Endothelial cell of umbilical vein (primary cell): ENCODE measurements around the gene PGR. TPM values are rescaled to one million over a fixed set of nuclear protein-coding genes. Genes with fewer than 3 reads are reported as not detected.

Experiments
- BruUV-seq: library from RNA; stranded (reverse); fragments of 400-500 nt; replicated peaks from 2 replicates; lab custom pipeline; 2021; lab: Mats Ljungman, UMichigan
- CTCF ChIA-PET: fragments of 300-600, 350-600 bp; sonication (Branson Sonifier 250); formaldehyde crosslinking; loops from one replicate; lab custom pipeline; 2021; ENCODE audit warnings: antibody characterized with exemption, inconsistent platforms; lab: Charles Lee
- POLR2A ChIA-PET: fragments of 300-600, 350-600 bp; sonication (Branson Sonifier 250); formaldehyde crosslinking; loops from one replicate; lab custom pipeline; 2021; ENCODE audit warnings: antibody characterized with exemption, inconsistent platforms; lab: Charles Lee
- DNase-seq: peaks from one replicate; pipeline ENCODE4 v3.0.0-alpha.2; 2011; ENCODE audit warnings: low read depth, low spot score
- FAIRE-seq: peaks from 2 replicates; lab custom pipeline; 2011; peaks lifted over from hg19 to GRCh38; lab: Jason Lieb, UNC
- H2AFZ ChIP-seq: 2 replicates; pipeline ENCODE4 v1.6.0; 2012; ENCODE audit warnings: low read depth, low read length, control low read depth, inconsistent platforms
- H3K27ac ChIP-seq: 2 replicates; pipeline ENCODE4 v1.5.1; 2011; ENCODE audit warnings: low read depth, mild to moderate bottlenecking, control low read depth, low read length, moderate library complexity; ENCODE audit not compliant: insufficient read depth
- H3K27me3 ChIP-seq, 2 experiments: 2 replicates each; pipeline versions ENCODE4 v1.6.0 to v1.6.1; 2011; ENCODE audit warnings: low read length in 2 of 2, mixed read lengths in 1 of 2; ENCODE audit not compliant: control insufficient read depth in 2 of 2, insufficient read depth in 2 of 2
- H3K36me3 ChIP-seq, 2 experiments: 2 replicates in 1 of 2; 3 replicates in 1 of 2; pipeline ENCODE4 v1.5.1; 2011; ENCODE audit warnings: low read length in 2 of 2, mild to moderate bottlenecking in 1 of 2, moderate library complexity in 1 of 2; ENCODE audit not compliant: control insufficient read depth in 2 of 2, insufficient read depth in 2 of 2; ENCODE audit errors: extremely low read depth in 1 of 2
- H3K4me1 ChIP-seq: 3 replicates; pipeline ENCODE4 v1.5.1; 2011; ENCODE audit warnings: mild to moderate bottlenecking, low read length; ENCODE audit not compliant: control insufficient read depth, insufficient read depth; ENCODE audit errors: extremely low read depth
- H3K4me2 ChIP-seq: 2 replicates; pipeline ENCODE4 v1.6.1; 2011; ENCODE audit warnings: low read length, control low read depth, mixed read lengths; ENCODE audit not compliant: insufficient read depth
- H3K4me3 ChIP-seq, 3 experiments: fragments of 200-600 bp in 1 of 3; sonication (generic), shearing (Covaris generic) in 1 of 3; replicated peaks in 1 of 3; 2 replicates each; pipeline ENCODE4 v1.5.1; 2011 to 2016; ENCODE audit warnings: control low read depth in 3 of 3, low read length in 3 of 3, mild to moderate bottlenecking in 2 of 3, inconsistent platforms in 1 of 3, low read depth in 1 of 3, moderate library complexity in 1 of 3; ENCODE audit not compliant: insufficient read depth in 1 of 3
- H3K79me2 ChIP-seq: 2 replicates; pipeline ENCODE4 v1.6.0; 2012; ENCODE audit warnings: low read length, inconsistent platforms; ENCODE audit not compliant: control insufficient read depth, insufficient read depth
- H3K9ac ChIP-seq: replicated peaks from 2 replicates; pipeline ENCODE3; 2011; ENCODE audit warnings: low read length, control low read depth; ENCODE audit not compliant: insufficient read depth; ENCODE audit errors: extremely low read depth
- H3K9me1 ChIP-seq: replicated peaks from 3 replicates; pipeline ENCODE4 v1.6.0; 2011; ENCODE audit warnings: mild to moderate bottlenecking, low read length; ENCODE audit not compliant: control insufficient read depth, insufficient read depth; ENCODE audit errors: extremely low read depth
- H3K9me3 ChIP-seq: replicated peaks from 2 replicates; pipeline ENCODE4 v1.5.1; 2012; ENCODE audit warnings: low read length, inconsistent platforms; ENCODE audit not compliant: control insufficient read depth, insufficient read depth
- H4K20me1 ChIP-seq: replicated peaks from 2 replicates; pipeline ENCODE3; 2011; ENCODE audit warnings: mild to moderate bottlenecking, low read length; ENCODE audit not compliant: control insufficient read depth, insufficient read depth; ENCODE audit errors: extremely low read depth
- CTCF ChIP-seq, 2 donors: IDR thresholded peaks; 1 replicate in 1 of 2; 2 replicates in 1 of 2; pipeline ENCODE4 v1.5.1; 2011; ENCODE audit warnings: low read length in 2 of 2, mild to moderate bottlenecking in 2 of 2, moderate library complexity in 2 of 2, control low read depth in 1 of 2, inconsistent platforms in 1 of 2, low read depth in 1 of 2; ENCODE audit not compliant: insufficient read depth in 1 of 2; ENCODE audit errors: extremely low read depth in 1 of 2
- EZH2 ChIP-seq: IDR thresholded peaks from 2 replicates; pipeline ENCODE4 v1.6.1; 2012; ENCODE audit warnings: borderline replicate concordance, low read depth, mild to moderate bottlenecking, moderate library complexity, low read length, inconsistent platforms; ENCODE audit not compliant: severe bottlenecking
- FOS ChIP-seq: IDR thresholded peaks from 2 replicates; pipeline ENCODE4 v1.6.1; 2011; ENCODE audit warnings: mild to moderate bottlenecking, low read length, moderate library complexity, borderline replicate concordance; ENCODE audit not compliant: insufficient read depth
- GATA2 ChIP-seq: IDR thresholded peaks from 2 replicates; pipeline ENCODE4 v1.7.0; 2011; ENCODE audit warnings: low read depth, mild to moderate bottlenecking, moderate library complexity, mixed read lengths, low read length; ENCODE audit not compliant: insufficient read length, insufficient read depth
- JUN ChIP-seq: IDR thresholded peaks from 2 replicates; pipeline ENCODE4 v1.6.1; 2011; ENCODE audit warnings: borderline replicate concordance, low read depth; ENCODE audit not compliant: insufficient read length, insufficient read depth
- MAX ChIP-seq: IDR thresholded peaks from 2 replicates; pipeline ENCODE4 v1.6.1; 2011; ENCODE audit not compliant: insufficient read depth, insufficient read length
- MYC ChIP-seq: IDR thresholded peaks from one replicate; pipeline ENCODE4 v1.6.1; 2011; ENCODE audit warnings: mild to moderate bottlenecking, low read depth, low read length
- POLR2A ChIP-seq: IDR thresholded peaks from 2 replicates; pipeline ENCODE4 v1.6.1; 2012; ENCODE audit warnings: low read depth, mild to moderate bottlenecking, control low read depth, low read length
- POLR2AphosphoS5 ChIP-seq: IDR thresholded peaks from 2 replicates; pipeline ENCODE4 v1.6.1; 2012; ENCODE audit warnings: low read depth, mild to moderate bottlenecking, control low read depth, low read length, moderate library complexity; ENCODE audit not compliant: insufficient read depth
- dilution Hi-C: fragments of 300-500 bp; cut with MboI; formaldehyde crosslinking; loops from one replicate; pipeline ENCODE4 v1.15.0; 2019; ENCODE audit warnings: low sequenced_read_pairs; ENCODE audit not compliant: extremely low pct_ligation_motif_present
- intact Hi-C: fragments of 100-400 bp; cut with micrococcal nuclease; formaldehyde crosslinking; loops from one replicate; pipeline ENCODE4 v1.10.0; 2022
- polyA plus RNA-seq, 4 experiments: library from polyadenylated mRNA; depleted of rRNA in 3 of 4; stranded (reverse) in 3 of 4; unstranded in 1 of 4; fragments of >200 nt; gene quantifications; 2 replicates each; pipeline versions ENCODE4 v1.2.1 to v1.2.3, GENCODE V29; 2011 to 2012; ENCODE audit warnings: missing spikeins in 1 of 4
- total RNA-seq: library from RNA; stranded (reverse); gene quantifications from 2 replicates; pipeline ENCODE4 v1.2.3, GENCODE V29; 2021

Gene PGR
- total and polyA plus RNA-seq, 2 donors (not counting 3 experiments of a cell fraction or from before 2014, with no cell fraction given): not detected

GRCh38 chr11:101091781-101092180 is 37.8 kb downstream of the PGR start:
- Histone ChIP-seq H3K4me2 (no peak overlapping the region), H3K9ac (no peak overlapping the region), H3K9me3 (no peaks in the 10 kb centered on the region), H3K27me3 (no peaks in the 10 kb centered on the region), H3K9me1 (no peaks in the 10 kb centered on the region), H4K20me1 (no peaks in the 10 kb centered on the region), H2AFZ (no peak overlapping the region), H3K79me2 (no peaks in the 10 kb centered on the region), H3K27ac (no peak overlapping the region), H3K4me1 (no peaks in the 10 kb centered on the region), H3K4me3 (no peak overlapping the region), H3K36me3 (no peaks in the 10 kb centered on the region)
- DNase-seq (no peak), FAIRE-seq (no peak)
- intact Hi-C loops (no loop called here), dilution Hi-C loops (no loop called here)
- no TSS peak for BruUV-seq
- ChIA-PET CTCF (no interaction called here), POLR2A (no interaction called here)
- TF ChIP-seq MAX: no peak
- no peak for TF ChIP-seq FOS
- no peak for TF ChIP-seq JUN
- no peak for TF ChIP-seq MYC
- no peak for TF ChIP-seq GATA2
- no peak for TF ChIP-seq POLR2A
- no peak for TF ChIP-seq EZH2
- TF ChIP-seq CTCF (IDR thresholded peaks at IDR 0.05; ENCODE audit: extremely low read depth in 1 of 2, insufficient read depth in 1 of 2, low read depth in 1 of 2, low read length in 2 of 2): no peak
- TF ChIP-seq POLR2AphosphoS5: no peak
